ENCODE data around the gene TM2D3. TPM values are rescaled to one million over a fixed set of nuclear protein-coding genes. Genes with fewer than 3 reads are reported as not detected.

The TM2D3 gene
- 102 TPM for total RNA-seq

GRCh38 chr15:101652098-101652785 is at the start of gene TM2D3:
TSS of gene TM2D3 (minus strand) at chr15:101652381. CDS start at chr15:101652361, 20 bp downstream.
- peak; percentile 92 to 94 for DNase-seq (ENCODE audit: low spot score in 2 of 2)

GRCh38 chr15:101698314-101698713 is 46.1 kb upstream of the TM2D3 start:
- FAIRE-seq = no peak

More at GRCh38 chr15:101652098-101652785, at the start of gene TM2D3:
- FAIRE-seq = no peak

GRCh38 chr15:101697488-101697887 is 45.3 kb upstream of the TM2D3 start:
- no peak for DNase-seq (ENCODE audit: low spot score in 2 of 2)
- FAIRE-seq = no peak

More at GRCh38 chr15:101698314-101698713, 46.1 kb upstream of the TM2D3 start:
- no peak for DNase-seq (ENCODE audit: low spot score in 2 of 2)

- FAIRE-seq (no peak), DNase-seq (ENCODE audit: low spot score in 2 of 2) (no peak)
Measured at GRCh38 chr15:101696829-101697228, 44.6 kb upstream of the TM2D3 start.

- no peak for DNase-seq (ENCODE audit: low spot score in 2 of 2)
- no peak for FAIRE-seq
Measured at GRCh38 chr15:101694261-101694660, 42.1 kb upstream of the TM2D3 start.

- FAIRE-seq = no peak
- no peak for DNase-seq (ENCODE audit: low spot score in 2 of 2)
Measured at GRCh38 chr15:101692801-101693598, 40.8 kb upstream of the TM2D3 start.

- FAIRE-seq (no peak), DNase-seq (ENCODE audit: low spot score in 2 of 2) (no peak)
Measured at GRCh38 chr15:101689901-101690300, 37.7 kb upstream of the TM2D3 start.

- FAIRE-seq (no peak), DNase-seq (ENCODE audit: low spot score in 2 of 2) (no peak)
Measured at GRCh38 chr15:101686718-101687117, 34.5 kb upstream of the TM2D3 start.

GRCh38 chr15:101684877-101685276 is 32.7 kb upstream of the TM2D3 start:
- FAIRE-seq = no peak
- no peak for DNase-seq (ENCODE audit: low spot score in 2 of 2)

GRCh38 chr15:101684384-101684783 is 32.2 kb upstream of the TM2D3 start:
- DNase-seq (ENCODE audit: low spot score in 2 of 2) (no peak), FAIRE-seq (no peak)

- DNase-seq (ENCODE audit: low spot score in 2 of 2) = no peak
- no peak for FAIRE-seq
Measured at GRCh38 chr15:101679806-101680205, 27.6 kb upstream of the TM2D3 start.

GRCh38 chr15:101676921-101677329 is 24.7 kb upstream of the TM2D3 start:
- no peak for DNase-seq (ENCODE audit: low spot score in 2 of 2)

GRCh38 chr15:101675796-101676582 is 23.8 kb upstream of the TM2D3 start:
- FAIRE-seq = no peak
- peak in 1 of 2 donors; percentile 29 for DNase-seq (ENCODE audit: low spot score in 2 of 2)

More at GRCh38 chr15:101676921-101677329, 24.7 kb upstream of the TM2D3 start:
- no peak for FAIRE-seq

GRCh38 chr15:101675015-101675414 is 22.8 kb upstream of the TM2D3 start:
- DNase-seq (ENCODE audit: low spot score in 2 of 2) = no peak
- FAIRE-seq = no peak

GRCh38 chr15:101672298-101672697 is 20.1 kb upstream of the TM2D3 start:
- no peak for DNase-seq (ENCODE audit: low spot score in 2 of 2)
- no peak for FAIRE-seq

GRCh38 chr15:101669744-101670143 is 17.6 kb upstream of the TM2D3 start:
- no peak for FAIRE-seq

GRCh38 chr15:101667881-101668280 is 15.7 kb upstream of the TM2D3 start:
- FAIRE-seq = no peak
- no peak for DNase-seq (ENCODE audit: low spot score in 2 of 2)

More at GRCh38 chr15:101669744-101670143, 17.6 kb upstream of the TM2D3 start:
- DNase-seq (ENCODE audit: low spot score in 2 of 2) = no peak

- no peak for DNase-seq (ENCODE audit: low spot score in 2 of 2)
- FAIRE-seq = no peak
Measured at GRCh38 chr15:101664303-101664913, 12.2 kb upstream of the TM2D3 start.

GRCh38 chr15:101662203-101662602 is 10.0 kb upstream of the TM2D3 start:
- no peak for FAIRE-seq
- DNase-seq (ENCODE audit: low spot score in 2 of 2) = no peak

- DNase-seq (ENCODE audit: low spot score in 2 of 2) (no peak), FAIRE-seq (no peak)
Measured at GRCh38 chr15:101660005-101660404, 7.8 kb upstream of the TM2D3 start.
